K562 (cell line): Measurements from ENCODE around the gene FANCD2. TPM values are rescaled to one million over a fixed set of nuclear protein-coding genes. Genes with fewer than 3 reads are reported as not detected.
A peak's percentile ranks its signal among the peaks of the same experiment; 100 is the strongest.

Experiments
- ADNP ChIP-seq: fragments of 200-800 bp; sonication (Bioruptor generic); IDR thresholded peaks from 2 replicates; pipeline ENCODE4 v1.6.1; 2016; ENCODE audit warnings: missing genetic modification characterization, missing compliant biosample characterization
- ARHGAP35 ChIP-seq: fragments of 450-650 bp; IDR thresholded peaks from 2 replicates; pipeline ENCODE4 v1.6.1; 2018; ENCODE audit not compliant: partially characterized antibody
- DACH1 ChIP-seq: fragments of 450-650 bp; IDR thresholded peaks from 2 replicates; pipeline ENCODE4 v1.6.1; 2018; ENCODE audit not compliant: partially characterized antibody
- ETV1 ChIP-seq: fragments of 450-650 bp; conservative IDR thresholded peaks from 2 replicates; pipeline ENCODE4 v1.6.1; 2016; ENCODE audit warnings: missing genetic modification characterization, control low read depth, low read depth, missing compliant biosample characterization
- GABPB2 ChIP-seq: fragments of 250-450 bp; sonication (Bioruptor Pico); conservative IDR thresholded peaks from 2 replicates; pipeline ENCODE4 v1.5.1; 2021; ENCODE audit warnings: mild to moderate bottlenecking
- IFI16 ChIP-seq: fragments of 250-450 bp; sonication (Bioruptor Pico); IDR thresholded peaks from 2 replicates; pipeline ENCODE4 v2.1.2; 2022; ENCODE audit warnings: mild to moderate bottlenecking, inconsistent platforms
- KAT2B ChIP-seq: IDR thresholded peaks from one replicate; pipeline ENCODE4 v1.6.1; 2012; ENCODE audit warnings: low read depth, mild to moderate bottlenecking, control low read depth, inconsistent platforms, low read length, moderate library complexity
- KLF13 ChIP-seq: fragments of 450-650 bp; IDR thresholded peaks from 2 replicates; pipeline ENCODE4 v1.6.1; 2016; ENCODE audit warnings: missing genetic modification characterization, low read depth, mild to moderate bottlenecking, missing compliant biosample characterization, moderate library complexity, borderline replicate concordance
- NONO ChIP-seq, 2 experiments: fragments of 200-400 bp in 1 of 2; fragments of 450-650 bp in 1 of 2; formaldehyde crosslinking in 1 of 2; IDR thresholded peaks; 2 replicates each; pipeline ENCODE4 v1.6.1; 2017; ENCODE audit warnings: low read depth in 2 of 2, mild to moderate bottlenecking in 2 of 2, moderate library complexity in 2 of 2, low read length in 1 of 2
- RFX7 ChIP-seq: fragments of 250-450 bp; sonication (Bioruptor Pico); IDR thresholded peaks from 2 replicates; pipeline ENCODE4 v1.5.1; 2021; ENCODE audit warnings: mild to moderate bottlenecking
- SIN3B ChIP-seq: fragments of 450-650 bp; IDR thresholded peaks from 2 replicates; pipeline ENCODE4 v1.6.1; 2017; ENCODE audit warnings: low read depth, mild to moderate bottlenecking, moderate library complexity
- SMARCB1 ChIP-seq: IDR thresholded peaks from 2 replicates; pipeline ENCODE4 v1.6.1; 2011; ENCODE audit warnings: improper control_type of control experiment, low read depth; ENCODE audit not compliant: insufficient read length
- SMC3 ChIP-seq: conservative IDR thresholded peaks from 2 replicates; pipeline ENCODE4 v1.6.1; 2011; ENCODE audit warnings: low read depth, low read length, improper control_type of control experiment; ENCODE audit not compliant: insufficient read depth
- SPI1 ChIP-seq: IDR thresholded peaks from 2 replicates; pipeline ENCODE4 v1.6.1; 2011; ENCODE audit warnings: low read depth, low read length, control low read depth, borderline replicate concordance
- ZFP1 ChIP-seq: fragments of 450-650 bp; formaldehyde crosslinking; IDR thresholded peaks from 2 replicates; pipeline ENCODE4 v1.4.0; 2020; ENCODE audit warnings: mild to moderate bottlenecking, mixed read lengths
- ZNF133 ChIP-seq: fragments of 250-450 bp; sonication (Bioruptor Pico); IDR thresholded peaks from 2 replicates; pipeline ENCODE4 v1.4.0; 2020; ENCODE audit warnings: mild to moderate bottlenecking
- ZNF436 ChIP-seq: fragments of 250-450, 450-650 bp; sonication (Bioruptor Pico); formaldehyde crosslinking; IDR thresholded peaks from 2 replicates; pipeline ENCODE4 v1.7.0; 2020; ENCODE audit warnings: mild to moderate bottlenecking
- ZNF561 ChIP-seq: fragments of 450-650 bp; formaldehyde crosslinking; conservative IDR thresholded peaks from 2 replicates; pipeline ENCODE4 v1.4.0; 2020; ENCODE audit warnings: mild to moderate bottlenecking, moderate library complexity
- ZNF696 ChIP-seq: fragments of 250-450 bp; sonication (Bioruptor Pico); conservative IDR thresholded peaks from 2 replicates; pipeline ENCODE4 v1.4.0; 2020; ENCODE audit warnings: mild to moderate bottlenecking, moderate library complexity
- polyA plus RNA-seq, 8 experiments: library from polyadenylated mRNA; depleted of rRNA in 4 of 8; stranded (reverse) in 5 of 8; unstranded in 3 of 8; fragments of >200 nt; fragmentation: Nextera tagmentation in 2 of 8; fragmentation: Illumina TruSeq in 1 of 8; extraction: Ambion mirVana in 2 of 8; extraction: Trizol in 1 of 8; gene quantifications; 2 replicates each; pipeline versions ENCODE4 v1.2.1 to v1.2.3, GENCODE V29; 2011 to 2014; ENCODE audit warnings: inconsistent platforms in 1 of 8, missing spikeins in 1 of 8
- total RNA-seq, 7 experiments: library from RNA; depleted of rRNA in 6 of 7; stranded (reverse); fragments of >200 nt in 6 of 7; fragmentation: Illumina TruSeq in 2 of 7; extraction: Trizol in 2 of 7; gene quantifications; 2 replicates each; pipeline versions ENCODE4 v1.2.1 to v1.2.3, GENCODE V29; 2011 to 2021; ENCODE audit warnings: low replicate concordance in 1 of 7
- TF ChIP-seq, protein P1 (sequence below), 2 experiments: fragments of 450-650 bp in 1 of 2; sonication (generic) in 1 of 2; formaldehyde crosslinking in 1 of 2; IDR thresholded peaks in 1 of 2; conservative IDR thresholded peaks in 1 of 2; 2 replicates each; pipeline versions ENCODE4 v1.6.1 to v1.8.1; 2016 to 2023; ENCODE audit warnings: mild to moderate bottlenecking in 2 of 2, moderate library complexity in 2 of 2, inconsistent platforms in 1 of 2, missing genetic modification reagents in 1 of 2
- TF ChIP-seq, protein P2 (sequence below): fragments of 450-650 bp; formaldehyde crosslinking; conservative IDR thresholded peaks from 2 replicates; pipeline ENCODE4 v1.4.0; 2022; ENCODE audit warnings: mild to moderate bottlenecking, missing genetic modification characterization
- TF ChIP-seq, protein P3 (sequence below): fragments of 200-800 bp; sonication (Bioruptor generic); IDR thresholded peaks from 2 replicates; pipeline ENCODE4 v1.6.1; 2016; ENCODE audit warnings: missing genetic modification characterization, missing compliant biosample characterization

Gene FANCD2
- total and polyA plus RNA-seq, 9 of the 15 experiments (the other 6 are each of a cell fraction or from before 2014, with no cell fraction given): 59.4 to 137 (median 96.1) TPM

DNA sequence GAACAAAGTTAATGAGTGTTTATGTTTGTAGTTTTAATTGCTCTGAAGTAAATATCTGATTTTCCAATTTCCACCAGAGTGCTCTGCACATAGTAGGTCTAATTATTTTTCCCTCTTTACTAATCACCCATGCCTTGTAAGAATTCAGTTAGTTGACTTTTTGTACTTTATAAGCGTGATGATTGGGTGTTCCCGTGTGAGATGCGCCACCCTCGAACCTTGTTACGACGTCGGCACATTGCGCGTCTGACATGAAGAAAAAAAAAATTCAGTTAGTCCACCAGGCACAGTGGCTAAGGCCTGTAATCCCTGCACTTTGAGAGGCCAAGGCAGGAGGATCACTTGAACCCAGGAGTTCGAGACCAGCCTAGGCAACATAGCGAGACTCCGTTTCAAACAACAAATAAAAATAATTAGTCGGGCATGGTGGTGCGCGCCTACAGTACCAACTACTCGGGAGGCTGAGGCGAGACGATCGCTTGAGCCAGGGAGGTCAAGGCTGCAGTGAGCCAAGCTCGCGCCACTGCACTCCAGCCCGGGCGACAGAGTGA, 114.8 kb downstream of the FANCD2 start (continued):
- TF ChIP-seq, protein P1, sequence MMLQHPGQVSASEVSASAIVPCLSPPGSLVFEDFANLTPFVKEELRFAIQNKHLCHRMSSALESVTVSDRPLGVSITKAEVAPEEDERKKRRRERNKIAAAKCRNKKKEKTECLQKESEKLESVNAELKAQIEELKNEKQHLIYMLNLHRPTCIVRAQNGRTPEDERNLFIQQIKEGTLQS (IDR thresholded peaks at IDR 0.05): no peak
- TF ChIP-seq, protein P1 (CRISPR knock-in tag; conservative IDR thresholded peaks at IDR 0.05): no peak
- TF ChIP-seq, protein P2, sequence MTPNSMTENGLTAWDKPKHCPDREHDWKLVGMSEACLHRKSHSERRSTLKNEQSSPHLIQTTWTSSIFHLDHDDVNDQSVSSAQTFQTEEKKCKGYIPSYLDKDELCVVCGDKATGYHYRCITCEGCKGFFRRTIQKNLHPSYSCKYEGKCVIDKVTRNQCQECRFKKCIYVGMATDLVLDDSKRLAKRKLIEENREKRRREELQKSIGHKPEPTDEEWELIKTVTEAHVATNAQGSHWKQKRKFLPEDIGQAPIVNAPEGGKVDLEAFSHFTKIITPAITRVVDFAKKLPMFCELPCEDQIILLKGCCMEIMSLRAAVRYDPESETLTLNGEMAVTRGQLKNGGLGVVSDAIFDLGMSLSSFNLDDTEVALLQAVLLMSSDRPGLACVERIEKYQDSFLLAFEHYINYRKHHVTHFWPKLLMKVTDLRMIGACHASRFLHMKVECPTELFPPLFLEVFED (CRISPR knock-in tag): no peak
- TF ChIP-seq KLF13 (no peak), ZNF436 (CRISPR knock-in tag) (no peak), IFI16 (CRISPR knock-in tag) (peak; percentile 24; the same call in 1 of the 2 replicates), SMARCB1 (no peak), KAT2B (no peak), ADNP (tag) (peak; percentile 63; the same call in 1 of the 2 replicates), GABPB2 (CRISPR knock-in tag) (no peak), ZNF696 (CRISPR knock-in tag) (no peak), SMC3 (no peak), ZFP1 (CRISPR knock-in tag) (no peak), SPI1 (no peak), DACH1 (no peak), ZNF133 (CRISPR knock-in tag) (no peak), NONO (IDR thresholded peaks at IDR 0.05; ENCODE audit: low read depth in 2 of 2, low read length in 1 of 2) (no peak), ETV1 (tag) (no peak), SIN3B (no peak), ARHGAP35 (no peak), RFX7 (CRISPR knock-in tag) (no peak), ZNF561 (CRISPR knock-in tag) (no peak)
- TF ChIP-seq, protein P3, sequence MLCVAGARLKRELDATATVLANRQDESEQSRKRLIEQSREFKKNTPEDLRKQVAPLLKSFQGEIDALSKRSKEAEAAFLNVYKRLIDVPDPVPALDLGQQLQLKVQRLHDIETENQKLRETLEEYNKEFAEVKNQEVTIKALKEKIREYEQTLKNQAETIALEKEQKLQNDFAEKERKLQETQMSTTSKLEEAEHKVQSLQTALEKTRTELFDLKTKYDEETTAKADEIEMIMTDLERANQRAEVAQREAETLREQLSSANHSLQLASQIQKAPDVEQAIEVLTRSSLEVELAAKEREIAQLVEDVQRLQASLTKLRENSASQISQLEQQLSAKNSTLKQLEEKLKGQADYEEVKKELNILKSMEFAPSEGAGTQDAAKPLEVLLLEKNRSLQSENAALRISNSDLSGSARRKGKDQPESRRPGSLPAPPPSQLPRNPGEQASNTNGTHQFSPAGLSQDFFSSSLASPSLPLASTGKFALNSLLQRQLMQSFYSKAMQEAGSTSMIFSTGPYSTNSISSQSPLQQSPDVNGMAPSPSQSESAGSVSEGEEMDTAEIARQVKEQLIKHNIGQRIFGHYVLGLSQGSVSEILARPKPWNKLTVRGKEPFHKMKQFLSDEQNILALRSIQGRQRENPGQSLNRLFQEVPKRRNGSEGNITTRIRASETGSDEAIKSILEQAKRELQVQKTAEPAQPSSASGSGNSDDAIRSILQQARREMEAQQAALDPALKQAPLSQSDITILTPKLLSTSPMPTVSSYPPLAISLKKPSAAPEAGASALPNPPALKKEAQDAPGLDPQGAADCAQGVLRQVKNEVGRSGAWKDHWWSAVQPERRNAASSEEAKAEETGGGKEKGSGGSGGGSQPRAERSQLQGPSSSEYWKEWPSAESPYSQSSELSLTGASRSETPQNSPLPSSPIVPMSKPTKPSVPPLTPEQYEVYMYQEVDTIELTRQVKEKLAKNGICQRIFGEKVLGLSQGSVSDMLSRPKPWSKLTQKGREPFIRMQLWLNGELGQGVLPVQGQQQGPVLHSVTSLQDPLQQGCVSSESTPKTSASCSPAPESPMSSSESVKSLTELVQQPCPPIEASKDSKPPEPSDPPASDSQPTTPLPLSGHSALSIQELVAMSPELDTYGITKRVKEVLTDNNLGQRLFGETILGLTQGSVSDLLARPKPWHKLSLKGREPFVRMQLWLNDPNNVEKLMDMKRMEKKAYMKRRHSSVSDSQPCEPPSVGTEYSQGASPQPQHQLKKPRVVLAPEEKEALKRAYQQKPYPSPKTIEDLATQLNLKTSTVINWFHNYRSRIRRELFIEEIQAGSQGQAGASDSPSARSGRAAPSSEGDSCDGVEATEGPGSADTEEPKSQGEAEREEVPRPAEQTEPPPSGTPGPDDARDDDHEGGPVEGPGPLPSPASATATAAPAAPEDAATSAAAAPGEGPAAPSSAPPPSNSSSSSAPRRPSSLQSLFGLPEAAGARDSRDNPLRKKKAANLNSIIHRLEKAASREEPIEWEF (CRISPR knock-in tag): no peak
